Myocyte (in vitro differentiated cells): ENCODE results near the gene PAX5. TPM values are rescaled to one million over a fixed set of nuclear protein-coding genes. Genes with fewer than 3 reads are reported as not detected.
A peak's percentile ranks its signal among the peaks of the same experiment; 100 is the strongest.

Experiments used
- DNase-seq: peaks from one replicate; pipeline ENCODE4 v3.0.0-alpha.2; 2012; ENCODE audit warnings: low read depth
- total RNA-seq: library from RNA; depleted of rRNA; stranded (reverse); fragments of >200 nt; gene quantifications from 2 replicates; pipeline ENCODE4 v1.2.3, GENCODE V29; 2014

The PAX5 gene
- total RNA-seq, 1 donor from 2014 or later = not detected

GRCh38 chr9:36817160-36817834, 216.8 kb downstream of the PAX5 start:
- DNase-seq = no peak

GRCh38 chr9:36816371-36816770, 217.7 kb downstream of the PAX5 start:
- no peak for DNase-seq

GRCh38 chr9:36815566-36816348, 218.3 kb downstream of the PAX5 start:
- no peak for DNase-seq

GRCh38 chr9:36815023-36815422, 219.0 kb downstream of the PAX5 start:
- no peak for DNase-seq

GRCh38 chr9:36813154-36813553, 220.9 kb downstream of the PAX5 start:
- DNase-seq = no peak

GRCh38 chr9:36812556-36812955, 221.5 kb downstream of the PAX5 start:
- DNase-seq = no peak

GRCh38 chr9:36808251-36808650, 225.8 kb downstream of the PAX5 start:
- DNase-seq = no peak

GRCh38 chr9:36803961-36804360, 230.1 kb downstream of the PAX5 start:
- no peak for DNase-seq

GRCh38 chr9:36802201-36802920, 231.7 kb downstream of the PAX5 start:
- peak; percentile 45 for DNase-seq

- no peak for DNase-seq
Observed at GRCh38 chr9:36800455-36800854, 233.6 kb downstream of the PAX5 start.

- DNase-seq = peak; percentile 19
Observed at GRCh38 chr9:36798350-36799065, 235.6 kb downstream of the PAX5 start.

- DNase-seq = no peak
Observed at GRCh38 chr9:36797471-36798220, 236.4 kb downstream of the PAX5 start.

GRCh38 chr9:36796671-36797419, 237.2 kb downstream of the PAX5 start:
- DNase-seq = no peak

- DNase-seq = no peak
Observed at GRCh38 chr9:36794461-36794860, 239.6 kb downstream of the PAX5 start.

GRCh38 chr9:36793277-36793676, 240.8 kb downstream of the PAX5 start:
- no peak for DNase-seq

GRCh38 chr9:36791222-36791950, 242.7 kb downstream of the PAX5 start:
- no peak for DNase-seq

GRCh38 chr9:36789886-36790285, 244.2 kb downstream of the PAX5 start:
- no peak for DNase-seq

- DNase-seq = no peak
Observed at GRCh38 chr9:36788534-36788933, 245.5 kb downstream of the PAX5 start.

- no peak for DNase-seq
Observed at GRCh38 chr9:36787709-36788108, 246.4 kb downstream of the PAX5 start.
